ENCODE results near the gene CASQ2. TPM values are rescaled to one million over a fixed set of nuclear protein-coding genes. Genes with fewer than 3 reads are reported as not detected.

The CASQ2 gene
- total RNA-seq, 1 donor from 2014 or later = not detected

GRCh38 chr1:115723756-115724155 is 44.8 kb downstream of the CASQ2 start:
- H3K27me3 Mint-ChIP-seq = no peaks in the 10 kb centered on the region
- no peaks in the 10 kb centered on the region for H3K36me3 Mint-ChIP-seq
- no peak overlapping the region for H3K4me3 Mint-ChIP-seq
- DNase-seq (ENCODE audit: extremely low spot score, unreplicated experiment) = no peak
- peaks cover 24% of the 10 kb centered on the region for H3K4me1 Mint-ChIP-seq (ENCODE audit: unreplicated experiment)
- H3K27ac Mint-ChIP-seq = peak overlapping the region; percentile 6
- TF ChIP-seq CTCF (conservative IDR thresholded peaks at IDR 0.05) = no peak
- no peaks in the 10 kb centered on the region for H3K9me3 Mint-ChIP-seq

DNA sequence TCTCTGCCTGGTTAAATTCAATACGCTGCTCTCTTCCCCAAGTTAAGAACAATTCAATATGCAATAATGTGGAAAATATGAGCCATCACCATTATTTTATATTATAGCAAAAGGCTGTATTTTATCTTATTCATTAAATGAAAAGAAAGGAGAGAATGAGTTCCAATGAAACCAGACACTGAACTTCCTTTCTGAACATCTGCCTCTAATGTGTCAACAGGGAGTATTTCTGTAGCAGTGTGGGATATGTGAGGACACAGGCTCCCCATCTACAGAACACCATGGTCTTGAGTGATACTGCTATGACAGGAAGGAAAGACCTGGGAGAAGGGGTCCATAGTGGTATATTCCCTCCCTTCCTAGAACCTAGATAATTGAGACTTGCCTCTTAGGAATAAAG is 46.3 kb downstream of the CASQ2 start:
- Mint-ChIP-seq H3K4me1 (ENCODE audit: unreplicated experiment) (peaks cover 20% of the 10 kb centered on the region), H3K36me3 (no peaks in the 10 kb centered on the region), H3K27me3 (peaks cover 6% of the 10 kb centered on the region), H3K4me3 (no peak overlapping the region), H3K27ac (no peak overlapping the region), H3K9me3 (peaks cover 7% of the 10 kb centered on the region)
- no peak for DNase-seq (ENCODE audit: extremely low spot score, unreplicated experiment)
- TF ChIP-seq CTCF (conservative IDR thresholded peaks at IDR 0.05) = no peak

GRCh38 chr1:115719285-115719684 is 49.2 kb downstream of the CASQ2 start:
- H3K4me3 Mint-ChIP-seq = no peak overlapping the region
- H3K9me3 Mint-ChIP-seq = peaks cover 11% of the 10 kb centered on the region
- peaks cover 16% of the 10 kb centered on the region for H3K4me1 Mint-ChIP-seq (ENCODE audit: unreplicated experiment)
- no peak overlapping the region for H3K27ac Mint-ChIP-seq
- no peak for TF ChIP-seq CTCF (conservative IDR thresholded peaks at IDR 0.05)
- no peak for DNase-seq (ENCODE audit: extremely low spot score, unreplicated experiment)
- peaks cover 6% of the 10 kb centered on the region for H3K27me3 Mint-ChIP-seq
- no peaks in the 10 kb centered on the region for H3K36me3 Mint-ChIP-seq

GRCh38 chr1:115718011-115718754 is 50.3 kb downstream of the CASQ2 start:
- Mint-ChIP-seq H3K4me1 (ENCODE audit: unreplicated experiment) (peaks cover 20% of the 10 kb centered on the region), H3K36me3 (no peaks in the 10 kb centered on the region), H3K4me3 (peak overlapping the region; percentile 64), H3K27me3 (peaks cover 6% of the 10 kb centered on the region), H3K27ac (peak overlapping the region; percentile 70), H3K9me3 (peaks cover 11% of the 10 kb centered on the region)
- TF ChIP-seq CTCF (conservative IDR thresholded peaks at IDR 0.05) = no peak
- DNase-seq (ENCODE audit: extremely low spot score, unreplicated experiment) = no peak

- H3K27me3 Mint-ChIP-seq = peaks cover 6% of the 10 kb centered on the region
- no peak for DNase-seq (ENCODE audit: extremely low spot score, unreplicated experiment)
- peak overlapping the region; percentile 70 for H3K27ac Mint-ChIP-seq
- peaks cover 11% of the 10 kb centered on the region for H3K9me3 Mint-ChIP-seq
- H3K4me3 Mint-ChIP-seq = peak overlapping the region; percentile 64
- H3K4me1 Mint-ChIP-seq (ENCODE audit: unreplicated experiment) = peaks cover 20% of the 10 kb centered on the region
- no peaks in the 10 kb centered on the region for H3K36me3 Mint-ChIP-seq
- TF ChIP-seq CTCF (conservative IDR thresholded peaks at IDR 0.05) = peak; percentile 71
These were observed 51.0 kb downstream of the CASQ2 start for GRCh38 chr1:115717541-115717940.

All from type B pancreatic cell (in vitro differentiated cells).